ENCODE results near the gene DEK.
"Not testable (repeated sequence)": the region's sequence is repeated elsewhere in the genome, so short reads cannot be mapped to it uniquely, and the experiment has no call there.

DEK gene

GRCh38 chr6:18241208-18242038 is 22.9 kb downstream of the DEK start:
- Histone ChIP-seq H3K36me3 (ENCODE audit: insufficient read depth, low read length) (peaks cover 16% of the 10 kb centered on the region), H3K9ac (ENCODE audit: low read depth, low read length) (no peak overlapping the region), H3K4me1 (ENCODE audit: insufficient read depth, low read length) (no peaks in the 10 kb centered on the region), H3K9me3 (ENCODE audit: control insufficient read depth, insufficient read depth, low read length) (no peaks in the 10 kb centered on the region)

GRCh38 chr6:18240230-18240629 is 24.1 kb downstream of the DEK start:
- Histone ChIP-seq H3K9me3 (ENCODE audit: control insufficient read depth, insufficient read depth, low read length) (no peaks in the 10 kb centered on the region), H3K9ac (ENCODE audit: low read depth, low read length) (no peak overlapping the region), H3K4me1 (ENCODE audit: insufficient read depth, low read length) (no peaks in the 10 kb centered on the region), H3K36me3 (ENCODE audit: insufficient read depth, low read length) (peaks cover 17% of the 10 kb centered on the region)

- H3K9ac ChIP-seq (ENCODE audit: low read depth, low read length): no peak overlapping the region
- peaks cover 9% of the 10 kb centered on the region for H3K36me3 ChIP-seq (ENCODE audit: insufficient read depth, low read length)
- peaks cover 2% of the 10 kb centered on the region for H3K9me3 ChIP-seq (ENCODE audit: control insufficient read depth, insufficient read depth, low read length)
- H3K4me1 ChIP-seq (ENCODE audit: insufficient read depth, low read length): no peaks in the 10 kb centered on the region
Measured at GRCh38 chr6:18237167-18237566, 27.2 kb downstream of the DEK start.

- Histone ChIP-seq H3K36me3 (ENCODE audit: insufficient read depth, low read length) (peaks cover 9% of the 10 kb centered on the region), H3K9me3 (ENCODE audit: control insufficient read depth, insufficient read depth, low read length) (peaks cover 2% of the 10 kb centered on the region), H3K4me1 (ENCODE audit: insufficient read depth, low read length) (no peaks in the 10 kb centered on the region), H3K9ac (ENCODE audit: low read depth, low read length) (no peak overlapping the region)
Measured at GRCh38 chr6:18235524-18235923, 28.8 kb downstream of the DEK start.

GRCh38 chr6:18234564-18234963 is 29.8 kb downstream of the DEK start:
- H3K9ac ChIP-seq (ENCODE audit: low read depth, low read length): no peak overlapping the region
- H3K36me3 ChIP-seq (ENCODE audit: insufficient read depth, low read length): peaks cover 8% of the 10 kb centered on the region
- peaks cover 2% of the 10 kb centered on the region for H3K9me3 ChIP-seq (ENCODE audit: control insufficient read depth, insufficient read depth, low read length)
- no peaks in the 10 kb centered on the region for H3K4me1 ChIP-seq (ENCODE audit: insufficient read depth, low read length)

GRCh38 chr6:18233770-18234169 is 30.6 kb downstream of the DEK start:
- not testable (repeated sequence) for H3K9ac ChIP-seq (ENCODE audit: low read depth, low read length); H3K4me1 ChIP-seq (ENCODE audit: insufficient read depth, low read length); H3K36me3 ChIP-seq (ENCODE audit: insufficient read depth, low read length); H3K9me3 ChIP-seq (ENCODE audit: control insufficient read depth, insufficient read depth, low read length)

GRCh38 chr6:18231856-18232255 is 32.5 kb downstream of the DEK start:
- Histone ChIP-seq H3K36me3 (ENCODE audit: insufficient read depth, low read length) (peaks cover 18% of the 10 kb centered on the region), H3K9me3 (ENCODE audit: control insufficient read depth, insufficient read depth, low read length) (peaks cover 11% of the 10 kb centered on the region)
- H3K9ac ChIP-seq (ENCODE audit: low read depth, low read length); H3K4me1 ChIP-seq (ENCODE audit: insufficient read depth, low read length): not testable (repeated sequence)

GRCh38 chr6:18228590-18228989 is 35.7 kb downstream of the DEK start:
- H3K4me1 ChIP-seq (ENCODE audit: insufficient read depth, low read length); H3K9ac ChIP-seq (ENCODE audit: low read depth, low read length): not testable (repeated sequence)
- peaks cover 23% of the 10 kb centered on the region for H3K36me3 ChIP-seq (ENCODE audit: insufficient read depth, low read length)
- H3K9me3 ChIP-seq (ENCODE audit: control insufficient read depth, insufficient read depth, low read length): peaks cover 11% of the 10 kb centered on the region

GRCh38 chr6:18227166-18227565 is 37.2 kb downstream of the DEK start:
- not testable (repeated sequence) for H3K9me3 ChIP-seq (ENCODE audit: control insufficient read depth, insufficient read depth, low read length); H3K4me1 ChIP-seq (ENCODE audit: insufficient read depth, low read length); H3K9ac ChIP-seq (ENCODE audit: low read depth, low read length)
- H3K36me3 ChIP-seq (ENCODE audit: insufficient read depth, low read length): peaks cover 23% of the 10 kb centered on the region

- H3K9me3 ChIP-seq (ENCODE audit: control insufficient read depth, insufficient read depth, low read length); H3K9ac ChIP-seq (ENCODE audit: low read depth, low read length); H3K4me1 ChIP-seq (ENCODE audit: insufficient read depth, low read length): not testable (repeated sequence)
- peaks cover 23% of the 10 kb centered on the region for H3K36me3 ChIP-seq (ENCODE audit: insufficient read depth, low read length)
Measured at GRCh38 chr6:18226451-18227105, 37.8 kb downstream of the DEK start.

- H3K9ac ChIP-seq (ENCODE audit: low read depth, low read length): no peak overlapping the region
- H3K4me1 ChIP-seq (ENCODE audit: insufficient read depth, low read length): no peaks in the 10 kb centered on the region
- peaks cover 5% of the 10 kb centered on the region for H3K36me3 ChIP-seq (ENCODE audit: insufficient read depth, low read length)
- 0 out of 2 replicates have a peak, but pooled peaks cover 4% of the 10 kb centered on the region for H3K9me3 ChIP-seq (ENCODE audit: control insufficient read depth, insufficient read depth, low read length)
Measured at GRCh38 chr6:18221288-18221615, 43.1 kb downstream of the DEK start.

GRCh38 chr6:18219591-18219990 is 44.7 kb downstream of the DEK start:
- Histone ChIP-seq H3K9me3 (ENCODE audit: control insufficient read depth, insufficient read depth, low read length) (0 out of 2 replicates have a peak, but pooled peaks cover 4% of the 10 kb centered on the region), H3K36me3 (ENCODE audit: insufficient read depth, low read length) (peaks cover 2% of the 10 kb centered on the region), H3K4me1 (ENCODE audit: insufficient read depth, low read length) (no peaks in the 10 kb centered on the region), H3K9ac (ENCODE audit: low read depth, low read length) (no peak overlapping the region)

GRCh38 chr6:18218233-18218632 is 46.1 kb downstream of the DEK start:
- H3K36me3 ChIP-seq (ENCODE audit: insufficient read depth, low read length): no peaks in the 10 kb centered on the region; the same call in none of the 2 replicates

GRCh38 chr6:18216411-18216810 is 47.9 kb downstream of the DEK start:
- H3K9me3 ChIP-seq (ENCODE audit: control insufficient read depth, insufficient read depth, low read length): 0 out of 2 replicates have a peak, but pooled peaks cover 4% of the 10 kb centered on the region
- H3K4me1 ChIP-seq (ENCODE audit: insufficient read depth, low read length): no peaks in the 10 kb centered on the region
- no peak overlapping the region for H3K9ac ChIP-seq (ENCODE audit: low read depth, low read length)
- H3K36me3 ChIP-seq (ENCODE audit: insufficient read depth, low read length): no peaks in the 10 kb centered on the region; the same call in none of the 2 replicates

More at GRCh38 chr6:18218233-18218632, 46.1 kb downstream of the DEK start:
- Histone ChIP-seq H3K9ac (ENCODE audit: low read depth, low read length) (no peak overlapping the region), H3K9me3 (ENCODE audit: control insufficient read depth, insufficient read depth, low read length) (0 out of 2 replicates have a peak, but pooled peaks cover 4% of the 10 kb centered on the region), H3K4me1 (ENCODE audit: insufficient read depth, low read length) (no peaks in the 10 kb centered on the region)

GRCh38 chr6:18215436-18215835 is 48.9 kb downstream of the DEK start:
- Histone ChIP-seq H3K9ac (ENCODE audit: low read depth, low read length) (no peak overlapping the region), H3K9me3 (ENCODE audit: control insufficient read depth, insufficient read depth, low read length) (0 out of 2 replicates have a peak, but pooled peaks cover 4% of the 10 kb centered on the region), H3K36me3 (ENCODE audit: insufficient read depth, low read length) (no peaks in the 10 kb centered on the region; the same call in none of the 2 replicates), H3K4me1 (ENCODE audit: insufficient read depth, low read length) (no peaks in the 10 kb centered on the region)

All from ES-I3 (cell line).